ENCODE measurements around the gene DGKZ. TPM values are rescaled to one million over a fixed set of nuclear protein-coding genes. Genes with fewer than 3 reads are reported as not detected.
A peak's percentile ranks its signal among the peaks of the same experiment; 100 is the strongest.

The DGKZ gene
- total RNA-seq, 2 experiments from 2014 or later, result 160 to 163 TPM

- DNase-seq (peak; percentile 77), ATAC-seq (ENCODE audit: low read depth) (peak; percentile 67)
- H3K4me3 Mint-ChIP-seq, result no peak overlapping the region
- peaks cover 20% of the 10 kb centered on the region for H3K4me1 Mint-ChIP-seq
- POLR2A ChIA-PET, result interaction anchor here (1.3 to 2.0 kb wide), 4 partner anchors 10 to 70 kb away, joined by 4 to 8 read pairs (median 6); no protein-coding TSS in a partner anchor
- H3K36me3 Mint-ChIP-seq, result no peaks in the 10 kb centered on the region
- peak overlapping the region; percentile 45 for H3K27ac Mint-ChIP-seq
- H3K27me3 Mint-ChIP-seq, result peaks cover 5% of the 10 kb centered on the region
- no peaks in the 10 kb centered on the region for H3K9me3 Mint-ChIP-seq
These were observed 38.4 kb upstream of the DGKZ start for GRCh38 chr11:46308631-46309419.

GRCh38 chr11:46309814-46310259, 37.4 kb upstream of the DGKZ start:
- Mint-ChIP-seq H3K27ac (no peak overlapping the region), H3K4me3 (no peak overlapping the region), H3K36me3 (no peaks in the 10 kb centered on the region), H3K27me3 (peaks cover 6% of the 10 kb centered on the region), H3K4me1 (peaks cover 20% of the 10 kb centered on the region), H3K9me3 (no peaks in the 10 kb centered on the region)
- DNase-seq (no peak), ATAC-seq (ENCODE audit: low read depth) (peak; percentile 71)
- POLR2A ChIA-PET, result interaction anchor here (1.3 kb wide), 1 partner anchor 9 kb away, joined by 4 read pairs; no protein-coding TSS in a partner anchor

GRCh38 chr11:46315033-46315738, 32.1 kb upstream of the DGKZ start:
- ATAC-seq (ENCODE audit: low read depth), result peak; percentile 38
- H3K4me3 Mint-ChIP-seq, result no peak overlapping the region
- peaks cover 1% of the 10 kb centered on the region for H3K36me3 Mint-ChIP-seq
- no peak overlapping the region for H3K27ac Mint-ChIP-seq
- H3K27me3 Mint-ChIP-seq, result peaks cover 3% of the 10 kb centered on the region
- no peaks in the 10 kb centered on the region for H3K9me3 Mint-ChIP-seq
- POLR2A ChIA-PET, result interaction anchor here (1.0 to 1.4 kb wide), 3 partner anchors 16 to 73 kb away, joined by 3 to 5 read pairs (median 3); no protein-coding TSS in a partner anchor
- peaks cover 19% of the 10 kb centered on the region for H3K4me1 Mint-ChIP-seq
- peak; percentile 71 for DNase-seq

GRCh38 chr11:46315783-46316563, 31.3 kb upstream of the DGKZ start:
- POLR2A ChIA-PET, result interaction anchor here (0.7 to 1.4 kb wide), 4 partner anchors 15 to 398 kb away, joined by 3 to 5 read pairs (median 3); no protein-coding TSS in a partner anchor

GRCh38 chr11:46319074-46319453, 28.2 kb upstream of the DGKZ start:
- DNase-seq, result no peak
- Mint-ChIP-seq H3K27me3 (no peaks in the 10 kb centered on the region), H3K4me3 (peak overlapping the region; percentile 64), H3K4me1 (peaks cover 20% of the 10 kb centered on the region), H3K36me3 (peaks cover 1% of the 10 kb centered on the region), H3K27ac (peak overlapping the region; percentile 94), H3K9me3 (no peaks in the 10 kb centered on the region)
- POLR2A ChIA-PET, result interaction anchor here (0.9 to 1.9 kb wide), 7 partner anchors 10 to 81 kb away, joined by 3 to 6 read pairs (median 5); no protein-coding TSS in a partner anchor
- no peak for ATAC-seq (ENCODE audit: low read depth)

More at GRCh38 chr11:46315783-46316563, 31.3 kb upstream of the DGKZ start:
- Mint-ChIP-seq H3K9me3 (no peaks in the 10 kb centered on the region), H3K36me3 (peaks cover 1% of the 10 kb centered on the region), H3K4me3 (no peak overlapping the region), H3K27ac (no peak overlapping the region), H3K27me3 (peaks cover 3% of the 10 kb centered on the region), H3K4me1 (peaks cover 20% of the 10 kb centered on the region)
- DNase-seq (no peak), ATAC-seq (ENCODE audit: low read depth) (no peak)

- Mint-ChIP-seq H3K4me3 (no peak overlapping the region), H3K27me3 (peaks cover 8% of the 10 kb centered on the region), H3K9me3 (no peaks in the 10 kb centered on the region), H3K36me3 (peaks cover 1% of the 10 kb centered on the region), H3K27ac (no peak overlapping the region), H3K4me1 (peaks cover 18% of the 10 kb centered on the region)
- POLR2A ChIA-PET, result no interaction called here
- DNase-seq (no peak), ATAC-seq (ENCODE audit: low read depth) (no peak)
These were observed 25.5 kb upstream of the DGKZ start for GRCh38 chr11:46321757-46322156.

GRCh38 chr11:46322759-46323158, 24.5 kb upstream of the DGKZ start:
- Mint-ChIP-seq H3K27me3 (peaks cover 12% of the 10 kb centered on the region), H3K4me1 (peaks cover 21% of the 10 kb centered on the region), H3K4me3 (no peak overlapping the region), H3K9me3 (no peaks in the 10 kb centered on the region), H3K27ac (no peak overlapping the region), H3K36me3 (peaks cover 1% of the 10 kb centered on the region)
- no peak for DNase-seq
- ATAC-seq (ENCODE audit: low read depth), result no peak
- POLR2A ChIA-PET, result no interaction called here

GRCh38 chr11:46326813-46327416, 20.3 kb upstream of the DGKZ start:
- no peaks in the 10 kb centered on the region for H3K36me3 Mint-ChIP-seq
- H3K4me1 Mint-ChIP-seq, result peaks cover 31% of the 10 kb centered on the region
- H3K4me3 Mint-ChIP-seq, result no peak overlapping the region
- POLR2A ChIA-PET, result no interaction called here
- H3K27ac Mint-ChIP-seq, result no peak overlapping the region
- H3K9me3 Mint-ChIP-seq, result no peaks in the 10 kb centered on the region
- peaks cover 28% of the 10 kb centered on the region for H3K27me3 Mint-ChIP-seq
- no peak for ATAC-seq (ENCODE audit: low read depth)
- no peak for DNase-seq

GRCh38 chr11:46327829-46328228, 19.4 kb upstream of the DGKZ start:
- DNase-seq, result no peak
- POLR2A ChIA-PET, result interaction anchor here (1.0 kb wide), 1 partner anchor 16 kb away, joined by 3 read pairs; no protein-coding TSS in a partner anchor
- Mint-ChIP-seq H3K4me3 (no peak overlapping the region), H3K27ac (no peak overlapping the region), H3K4me1 (peaks cover 34% of the 10 kb centered on the region), H3K9me3 (no peaks in the 10 kb centered on the region), H3K27me3 (peaks cover 28% of the 10 kb centered on the region), H3K36me3 (no peaks in the 10 kb centered on the region)
- ATAC-seq (ENCODE audit: low read depth), result no peak

GRCh38 chr11:46330154-46330553, 17.1 kb upstream of the DGKZ start:
- ATAC-seq (ENCODE audit: low read depth), result no peak
- H3K27me3 Mint-ChIP-seq, result peaks cover 41% of the 10 kb centered on the region
- no peaks in the 10 kb centered on the region for H3K9me3 Mint-ChIP-seq
- peaks cover 37% of the 10 kb centered on the region for H3K4me1 Mint-ChIP-seq
- no peak for DNase-seq
- POLR2A ChIA-PET, result interaction anchor here (0.8 to 2.4 kb wide), 7 partner anchors 10 to 341 kb away, joined by 3 to 12 read pairs (median 3); no protein-coding TSS in a partner anchor
- H3K27ac Mint-ChIP-seq, result peak overlapping the region; percentile 19
- H3K4me3 Mint-ChIP-seq, result peak overlapping the region; percentile 71
- no peaks in the 10 kb centered on the region for H3K36me3 Mint-ChIP-seq

- H3K27me3 Mint-ChIP-seq, result peaks cover 37% of the 10 kb centered on the region
- DNase-seq, result no peak
- peak overlapping the region; percentile 71 for H3K4me3 Mint-ChIP-seq
- no peak for ATAC-seq (ENCODE audit: low read depth)
- POLR2A ChIA-PET, result interaction anchor here (0.6 to 2.4 kb wide), 12 partner anchors 10 to 363 kb away, joined by 3 to 12 read pairs (median 3); no protein-coding TSS in a partner anchor
- no peaks in the 10 kb centered on the region for H3K9me3 Mint-ChIP-seq
- H3K4me1 Mint-ChIP-seq, result peaks cover 37% of the 10 kb centered on the region
- peak overlapping the region; percentile 37 for H3K27ac Mint-ChIP-seq
- H3K36me3 Mint-ChIP-seq, result no peaks in the 10 kb centered on the region
These were observed 16.5 kb upstream of the DGKZ start for GRCh38 chr11:46330563-46331281.
